PFSK-1 (cell line): ENCODE results near the gene ZBTB48.

Source experiments
- FOXP2 ChIP-seq: optimal IDR thresholded peaks from 2 replicates; pipeline ENCODE3; 2011; ENCODE audit warnings: borderline replicate concordance, control low read depth, inconsistent platforms; ENCODE audit not compliant: insufficient read depth; ENCODE audit errors: extremely low read length, extremely low read depth
- POLR2AphosphoS5 ChIP-seq: IDR thresholded peaks from 2 replicates; pipeline ENCODE4 v1.6.1; 2012; ENCODE audit warnings: low read depth, mild to moderate bottlenecking, control low read depth, low read length, moderate library complexity
- SIN3A ChIP-seq: IDR thresholded peaks from 2 replicates; pipeline ENCODE4 v1.6.1; 2012; ENCODE audit warnings: mild to moderate bottlenecking, low read length, moderate library complexity, borderline replicate concordance; ENCODE audit not compliant: insufficient read depth
- TAF1 ChIP-seq: IDR thresholded peaks from 2 replicates; pipeline ENCODE4 v1.6.1; 2012; ENCODE audit warnings: low read length, control low read depth, borderline replicate concordance; ENCODE audit not compliant: insufficient read depth
- TF ChIP-seq, protein P1 (sequence below), 2 experiments: IDR thresholded peaks; 2 replicates each; pipeline versions ENCODE4 v1.6.1 to v1.8.0; 2011 to 2012; ENCODE audit warnings: low read depth in 2 of 2, low read length in 2 of 2, control low read depth in 1 of 2, inconsistent platforms in 1 of 2, mild to moderate bottlenecking in 1 of 2, moderate library complexity in 1 of 2; ENCODE audit not compliant: insufficient read depth in 1 of 2

Gene ZBTB48

DNA sequence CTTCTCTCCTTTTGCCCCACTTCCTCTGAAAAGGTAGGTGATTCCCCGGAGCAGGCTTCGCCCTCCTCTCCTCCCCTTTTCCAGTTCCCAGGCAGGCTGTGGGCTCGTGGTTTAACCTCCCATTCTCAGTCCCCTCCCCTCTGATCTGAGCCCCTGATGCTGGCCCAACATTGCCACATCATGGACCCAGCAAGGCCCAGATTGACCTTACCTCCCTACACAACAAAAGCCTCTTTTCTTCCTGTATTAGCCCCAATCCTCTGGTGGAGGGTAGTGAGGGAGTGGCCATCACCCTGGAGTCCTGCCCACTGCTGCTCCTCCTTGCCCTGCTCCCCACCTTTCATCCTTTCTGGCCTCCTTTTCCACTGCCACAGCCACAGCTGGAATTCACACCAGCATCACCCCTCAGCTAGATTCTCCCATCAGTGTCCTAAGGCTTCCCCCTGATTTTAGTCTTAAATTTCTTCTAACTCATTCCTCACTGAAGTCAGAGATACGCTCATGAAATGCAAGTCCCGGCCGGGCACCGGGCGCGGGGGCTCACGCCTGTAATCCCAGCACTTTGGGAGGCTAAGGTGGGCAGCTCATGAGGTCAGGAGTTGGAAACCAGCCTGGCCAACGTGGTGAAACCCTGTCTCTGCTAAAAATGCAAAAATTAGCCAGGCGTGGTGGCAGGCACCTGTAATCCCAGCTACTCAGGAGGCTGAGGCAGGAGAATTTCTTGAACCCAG lies 7.0 kb upstream of the ZBTB48 start:
- TF ChIP-seq FOXP2: no peak
- TF ChIP-seq, protein P1, sequence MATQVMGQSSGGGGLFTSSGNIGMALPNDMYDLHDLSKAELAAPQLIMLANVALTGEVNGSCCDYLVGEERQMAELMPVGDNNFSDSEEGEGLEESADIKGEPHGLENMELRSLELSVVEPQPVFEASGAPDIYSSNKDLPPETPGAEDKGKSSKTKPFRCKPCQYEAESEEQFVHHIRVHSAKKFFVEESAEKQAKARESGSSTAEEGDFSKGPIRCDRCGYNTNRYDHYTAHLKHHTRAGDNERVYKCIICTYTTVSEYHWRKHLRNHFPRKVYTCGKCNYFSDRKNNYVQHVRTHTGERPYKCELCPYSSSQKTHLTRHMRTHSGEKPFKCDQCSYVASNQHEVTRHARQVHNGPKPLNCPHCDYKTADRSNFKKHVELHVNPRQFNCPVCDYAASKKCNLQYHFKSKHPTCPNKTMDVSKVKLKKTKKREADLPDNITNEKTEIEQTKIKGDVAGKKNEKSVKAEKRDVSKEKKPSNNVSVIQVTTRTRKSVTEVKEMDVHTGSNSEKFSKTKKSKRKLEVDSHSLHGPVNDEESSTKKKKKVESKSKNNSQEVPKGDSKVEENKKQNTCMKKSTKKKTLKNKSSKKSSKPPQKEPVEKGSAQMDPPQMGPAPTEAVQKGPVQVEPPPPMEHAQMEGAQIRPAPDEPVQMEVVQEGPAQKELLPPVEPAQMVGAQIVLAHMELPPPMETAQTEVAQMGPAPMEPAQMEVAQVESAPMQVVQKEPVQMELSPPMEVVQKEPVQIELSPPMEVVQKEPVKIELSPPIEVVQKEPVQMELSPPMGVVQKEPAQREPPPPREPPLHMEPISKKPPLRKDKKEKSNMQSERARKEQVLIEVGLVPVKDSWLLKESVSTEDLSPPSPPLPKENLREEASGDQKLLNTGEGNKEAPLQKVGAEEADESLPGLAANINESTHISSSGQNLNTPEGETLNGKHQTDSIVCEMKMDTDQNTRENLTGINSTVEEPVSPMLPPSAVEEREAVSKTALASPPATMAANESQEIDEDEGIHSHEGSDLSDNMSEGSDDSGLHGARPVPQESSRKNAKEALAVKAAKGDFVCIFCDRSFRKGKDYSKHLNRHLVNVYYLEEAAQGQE (IDR thresholded peaks at IDR 0.05; ENCODE audit: insufficient read depth in 1 of 2, low read depth in 2 of 2, low read length in 2 of 2): no peak
- TF ChIP-seq SIN3A: no peak
- no peak for TF ChIP-seq TAF1
- no peak for TF ChIP-seq POLR2AphosphoS5

DNA sequence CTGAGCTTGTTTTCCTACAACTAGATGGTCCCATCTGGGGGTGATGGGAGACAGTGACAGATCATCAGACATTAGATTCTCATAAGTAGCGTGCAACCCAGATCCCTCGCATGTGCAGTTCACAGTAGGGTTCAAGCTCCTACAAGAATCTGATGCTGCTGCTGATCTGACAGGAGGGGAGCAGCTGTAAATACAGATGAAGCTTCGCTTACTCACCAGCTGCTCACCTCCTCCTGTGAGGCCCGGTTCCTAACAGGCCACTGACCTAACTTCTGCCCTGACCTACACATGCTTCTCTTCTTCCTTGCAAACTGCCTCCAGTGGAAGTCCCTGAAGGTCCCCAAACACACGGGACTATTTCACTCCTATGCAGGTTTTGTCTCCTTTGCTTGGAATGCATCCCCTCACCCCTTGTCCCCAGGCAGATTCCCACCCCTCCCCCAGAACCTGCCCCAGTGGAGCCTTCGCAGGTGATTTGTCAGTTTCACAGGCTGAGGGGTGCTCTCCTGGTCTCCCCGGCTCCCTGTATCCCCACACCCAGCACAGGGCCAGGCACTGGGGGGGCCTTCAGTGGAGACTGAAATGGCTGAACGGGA lies 5.7 kb upstream of the ZBTB48 start:
- TF ChIP-seq, protein P1 (IDR thresholded peaks at IDR 0.05; ENCODE audit: insufficient read depth in 1 of 2, low read depth in 2 of 2, low read length in 2 of 2): no peak
- TF ChIP-seq FOXP2: no peak
- TF ChIP-seq POLR2AphosphoS5: no peak
- no peak for TF ChIP-seq TAF1
- TF ChIP-seq SIN3A: no peak

DNA sequence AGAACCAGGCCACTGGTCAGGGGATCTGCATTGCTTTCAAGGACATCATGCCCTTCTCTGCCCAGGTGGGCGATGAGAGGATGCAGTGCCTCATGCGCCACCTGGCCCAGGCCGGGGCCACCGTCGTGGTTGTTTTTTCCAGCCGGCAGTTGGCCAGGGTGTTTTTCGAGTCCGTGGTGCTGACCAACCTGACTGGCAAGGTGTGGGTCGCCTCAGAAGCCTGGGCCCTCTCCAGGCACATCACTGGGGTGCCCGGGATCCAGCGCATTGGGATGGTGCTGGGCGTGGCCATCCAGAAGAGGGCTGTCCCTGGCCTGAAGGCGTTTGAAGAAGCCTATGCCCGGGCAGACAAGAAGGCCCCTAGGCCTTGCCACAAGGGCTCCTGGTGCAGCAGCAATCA lies 5.0 kb upstream of the ZBTB48 start:
- no peak for TF ChIP-seq POLR2AphosphoS5
- TF ChIP-seq SIN3A: no peak
- no peak for TF ChIP-seq FOXP2
- no peak for TF ChIP-seq TAF1
- TF ChIP-seq, protein P1 (IDR thresholded peaks at IDR 0.05; ENCODE audit: insufficient read depth in 1 of 2, low read depth in 2 of 2, low read length in 2 of 2): no peak

DNA sequence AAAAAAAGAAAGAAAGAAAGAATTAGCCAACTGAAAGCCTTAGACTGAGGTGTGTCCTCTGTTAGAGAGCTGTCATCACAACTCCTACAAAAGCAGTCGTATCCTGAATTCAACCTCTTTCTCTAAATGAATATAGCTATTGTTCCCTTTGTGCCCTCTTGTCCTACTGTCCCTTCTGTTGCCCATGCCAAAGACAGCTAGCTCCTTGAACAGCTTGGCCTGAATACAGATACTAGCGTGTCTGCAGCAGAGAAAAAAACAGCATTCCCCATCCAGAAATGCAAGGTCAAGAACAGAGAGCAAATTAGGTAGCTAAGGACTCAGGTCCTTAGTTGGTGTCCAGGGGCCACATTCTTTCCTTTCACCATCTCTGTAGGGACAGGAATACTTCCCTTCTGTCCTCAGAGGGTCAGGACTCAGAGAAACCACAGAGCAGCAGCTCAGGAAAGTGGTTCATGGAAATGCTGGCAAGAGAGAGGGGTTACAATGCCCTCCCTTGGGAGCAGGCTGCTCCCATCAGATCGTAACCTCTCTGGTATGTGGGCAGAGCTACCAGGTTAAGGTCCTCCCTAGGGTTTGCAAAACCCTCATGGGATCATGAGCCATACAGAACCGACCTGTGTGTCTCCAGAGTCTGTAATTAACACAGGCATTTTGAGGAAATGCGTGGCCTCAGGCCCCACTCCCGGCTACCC lies 1.8 kb upstream of the ZBTB48 start:
- TF ChIP-seq FOXP2 (no peak), TAF1 (no peak), SIN3A (no peak), POLR2AphosphoS5 (no peak)
- TF ChIP-seq, protein P1 (IDR thresholded peaks at IDR 0.05; ENCODE audit: insufficient read depth in 1 of 2, low read depth in 2 of 2, low read length in 2 of 2): no peak
